H1 (cell line): ENCODE measurements around the gene OR2A14. TPM values are rescaled to one million over a fixed set of nuclear protein-coding genes. Genes with fewer than 3 reads are reported as not detected.

Experiments
- CHD1 ChIP-seq: IDR thresholded peaks from 2 replicates; pipeline ENCODE4 v1.6.1; 2012; ENCODE audit warnings: low read depth, low read length, improper control_type of control experiment
- CHD7 ChIP-seq: fragments of 300-600 bp; sonication (generic); IDR thresholded peaks from 2 replicates; pipeline ENCODE4 v1.7.1; 2012; ENCODE audit warnings: low read length, moderate library complexity, mild to moderate bottlenecking, inconsistent platforms; ENCODE audit not compliant: insufficient replicate concordance
- YY1 ChIP-seq: IDR thresholded peaks from 2 replicates; pipeline ENCODE4 v1.6.1; 2011; ENCODE audit warnings: low read depth, mild to moderate bottlenecking, low read length
- polyA plus RNA-seq, 7 experiments: library from polyadenylated mRNA; depleted of rRNA in 3 of 7; stranded (reverse) in 5 of 7; unstranded in 2 of 7; fragments of >200 nt in 5 of 7; fragments of 200-250 nt in 2 of 7; gene quantifications; 1 replicate in 5 of 7; 2 replicates in 1 of 7; 4 replicates in 1 of 7; pipeline versions ENCODE4 v1.2.1 to v1.2.3, GENCODE V29; 2011 to 2013; ENCODE audit warnings: missing spikeins in 2 of 7, mixed read lengths in 2 of 7
- total RNA-seq: library from RNA; stranded (reverse); fragmentation: NEBNext Ultra II Directional; extraction: Animal tissue kit (Norgen Biotek cat#: 25700); gene quantifications from 2 replicates; pipeline ENCODE4 v1.2.1, GENCODE V29; 2021

The OR2A14 gene
- total and polyA plus RNA-seq, 2 of the 8 experiments (the other 6 are each of a cell fraction or from before 2014, with no cell fraction given) = not detected

DNA sequence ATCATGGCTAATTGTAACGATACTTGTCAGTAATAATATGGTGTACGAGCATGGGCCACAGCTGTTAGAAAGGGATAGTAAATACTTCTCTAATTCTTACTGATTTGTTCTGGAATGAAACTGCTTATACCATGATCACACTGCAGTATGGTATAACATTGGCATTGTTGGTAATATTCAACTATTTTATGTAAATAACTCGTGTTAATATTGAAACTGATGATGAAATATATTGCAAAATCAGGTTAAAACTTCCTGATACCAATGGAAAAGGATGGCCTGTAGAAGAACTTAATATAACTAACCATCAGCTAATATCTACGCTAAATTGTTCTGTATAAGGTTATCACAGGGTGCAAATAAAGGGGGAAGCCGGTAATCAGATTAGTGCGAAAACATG is 10.3 kb downstream of the OR2A14 start (continued):
- TF ChIP-seq CHD7 = no peak
- TF ChIP-seq CHD1 = no peak
- no peak for TF ChIP-seq YY1
- TF ChIP-seq, all 59 proteins: peak for 0
